ENCODE data around the gene PPIL1. TPM values are rescaled to one million over a fixed set of nuclear protein-coding genes. Genes with fewer than 3 reads are reported as not detected.
"Not testable (repeated sequence)": the region's sequence is repeated elsewhere in the genome, so short reads cannot be mapped to it uniquely, and the experiment has no call there.

The PPIL1 gene
- total RNA-seq, 2 donors from 2014 or later, result 18.7 to 35.9 TPM

GRCh38 chr6:36815962-36816735 lies 58.5 kb downstream of the PPIL1 start:
- Histone ChIP-seq H3K4me1 (replicated peaks) (no peaks in the 10 kb centered on the region), H3K4me3 (no peak overlapping the region), H3K9me3 (no peaks in the 10 kb centered on the region), H3K27me3 (replicated peaks; ENCODE audit: insufficient read depth) (no peaks in the 10 kb centered on the region), H3K27ac (no peak overlapping the region), H3K36me3 (no peaks in the 10 kb centered on the region)
- DNase-seq (ENCODE audit: low spot score), result no peak
- TF ChIP-seq CTCF (IDR thresholded peaks at IDR 0.05), result no peak
- no peak for TF ChIP-seq POLR2AphosphoS5 (IDR thresholded peaks at IDR 0.05)
- TF ChIP-seq POLR2A (IDR thresholded peaks at IDR 0.05), result no peak
- WGBS, result 82% methylated on average over 7 of the region's 7 CpGs
- intact Hi-C loops (cut with DNase I), result no loop called here

- no peak for DNase-seq (ENCODE audit: low spot score)
Measured at GRCh38 chr6:36814249-36814648, 60.4 kb downstream of the PPIL1 start.

GRCh38 chr6:36813526-36813925 lies 61.1 kb downstream of the PPIL1 start:
- intact Hi-C loops (cut with DNase I), result no loop called here

More at GRCh38 chr6:36814249-36814648, 60.4 kb downstream of the PPIL1 start:
- Histone ChIP-seq H3K4me1 (replicated peaks) (no peaks in the 10 kb centered on the region), H3K27me3 (replicated peaks; ENCODE audit: insufficient read depth) (no peaks in the 10 kb centered on the region), H3K4me3 (no peak overlapping the region), H3K27ac (no peak overlapping the region), H3K36me3 (no peaks in the 10 kb centered on the region), H3K9me3 (no peaks in the 10 kb centered on the region)
- no peak for TF ChIP-seq POLR2AphosphoS5 (IDR thresholded peaks at IDR 0.05)
- no peak for TF ChIP-seq CTCF (IDR thresholded peaks at IDR 0.05)
- TF ChIP-seq POLR2A (IDR thresholded peaks at IDR 0.05), result no peak
- WGBS, result 71% methylated on average over 7 of the region's 7 CpGs
- intact Hi-C loops (cut with DNase I), result no loop called here

GRCh38 chr6:36813047-36813446 lies 61.6 kb downstream of the PPIL1 start:
- intact Hi-C loops (cut with DNase I), result not testable (repeated sequence)

More at GRCh38 chr6:36813526-36813925, 61.1 kb downstream of the PPIL1 start:
- 72% methylated on average over 3 of the region's 3 CpGs for WGBS
- no peak overlapping the region for H3K27ac ChIP-seq
- TF ChIP-seq CTCF (IDR thresholded peaks at IDR 0.05), result no peak
- no peak for TF ChIP-seq POLR2AphosphoS5 (IDR thresholded peaks at IDR 0.05)
- TF ChIP-seq POLR2A (IDR thresholded peaks at IDR 0.05), result no peak
- no peaks in the 10 kb centered on the region for H3K36me3 ChIP-seq
- H3K9me3 ChIP-seq, result no peaks in the 10 kb centered on the region
- no peak for DNase-seq (ENCODE audit: low spot score)
- H3K4me1 ChIP-seq (replicated peaks), result no peaks in the 10 kb centered on the region
- no peaks in the 10 kb centered on the region for H3K27me3 ChIP-seq (replicated peaks; ENCODE audit: insufficient read depth)
- no peak overlapping the region for H3K4me3 ChIP-seq

GRCh38 chr6:36809941-36810803 lies 64.4 kb downstream of the PPIL1 start:
- DNase-seq (ENCODE audit: low spot score), result no peak
- Histone ChIP-seq H3K27ac (no peak overlapping the region), H3K4me1 (replicated peaks) (no peaks in the 10 kb centered on the region), H3K9me3 (no peaks in the 10 kb centered on the region), H3K4me3 (no peak overlapping the region), H3K36me3 (no peaks in the 10 kb centered on the region), H3K27me3 (replicated peaks; ENCODE audit: insufficient read depth) (no peaks in the 10 kb centered on the region)
- 78% methylated on average over 16 of the region's 16 CpGs for WGBS
- no peak for TF ChIP-seq POLR2A (IDR thresholded peaks at IDR 0.05)
- TF ChIP-seq POLR2AphosphoS5 (IDR thresholded peaks at IDR 0.05), result no peak
- intact Hi-C loops (cut with DNase I), result no loop called here

More at GRCh38 chr6:36813047-36813446, 61.6 kb downstream of the PPIL1 start:
- WGBS, result 95% methylated on average over 2 of the region's 3 CpGs
- H3K36me3 ChIP-seq; H3K4me1 ChIP-seq (replicated peaks); H3K27me3 ChIP-seq (replicated peaks; ENCODE audit: insufficient read depth); H3K9me3 ChIP-seq; DNase-seq (ENCODE audit: low spot score); H3K27ac ChIP-seq; H3K4me3 ChIP-seq: not testable (repeated sequence)
